GM12878 (cell line): ENCODE data around the gene PHEX. TPM values are rescaled to one million over a fixed set of nuclear protein-coding genes. Genes with fewer than 3 reads are reported as not detected.

ENCODE experiments used
- ATAC-seq: fragments of 200-7000 bp; cut with Tn5 transposase; 3 replicates; pipeline ENCODE4 v1.9.1; 2020; ENCODE audit warnings: mild to moderate bottlenecking, moderate library complexity
- BruUV-seq: library from RNA; stranded (reverse); fragments of 400-500 nt; replicated peaks from 2 replicates; lab custom pipeline; 2021; lab: Mats Ljungman, UMichigan
- CTCF ChIA-PET: fragments of 300-600 bp; sonication (Branson Sonifier 250); formaldehyde crosslinking; extraction: SDS; loops from one replicate; lab custom pipeline; 2021; ENCODE audit warnings: inconsistent platforms; lab: Yijun Ruan, JAX
- POLR2A ChIA-PET: fragments of 350-600 bp; formaldehyde crosslinking; extraction: SDS; loops from one replicate; lab custom pipeline; 2021; ENCODE audit warnings: inconsistent platforms; lab: Charles Lee
- RAD21 ChIA-PET: fragments of 300-600 bp; sonication (Branson Sonifier 250); formaldehyde crosslinking; loops from one replicate; lab custom pipeline; 2023; ENCODE audit warnings: antibody characterized with exemption; ENCODE audit not compliant: unreplicated experiment; lab: Charles Lee
- SMC1A ChIA-PET: fragments of 300-600 bp; sonication (Branson Sonifier 250); formaldehyde crosslinking; loops from one replicate; lab custom pipeline; 2023; ENCODE audit not compliant: unreplicated experiment, uncharacterized antibody; lab: Charles Lee
- DNase-seq: peaks from one replicate; pipeline ENCODE4 v3.0.0-alpha.2; 2011; ENCODE audit warnings: low read depth, low spot score
- FAIRE-seq: peaks from 3 replicates; lab custom pipeline; 2011; peaks lifted over from hg19 to GRCh38; lab: Jason Lieb, UNC
- H2AFZ ChIP-seq: 2 replicates; pipeline ENCODE4 v1.6.0; 2011; ENCODE audit warnings: low read depth, low read length, control low read depth; ENCODE audit not compliant: control insufficient read depth
- H3K27ac ChIP-seq: 2 replicates; pipeline ENCODE4 v1.5.1; 2011; ENCODE audit warnings: control low read depth; ENCODE audit not compliant: control insufficient read depth, insufficient read depth
- H3K27me3 ChIP-seq, 2 experiments: replicated peaks in 1 of 2; 2 replicates each; pipeline versions ENCODE4 v1.6.0 to v1.6.1; 2011; ENCODE audit warnings: low read length in 1 of 2; ENCODE audit not compliant: control insufficient read depth in 2 of 2, insufficient read depth in 2 of 2
- H3K36me3 ChIP-seq, 2 experiments: 2 replicates each; pipeline ENCODE4 v1.5.1; 2011; ENCODE audit warnings: low read length in 1 of 2; ENCODE audit not compliant: control insufficient read depth in 2 of 2, insufficient read depth in 2 of 2
- H3K4me1 ChIP-seq: 2 replicates; pipeline ENCODE4 v1.6.1; 2011; ENCODE audit warnings: mild to moderate bottlenecking, low read length, moderate library complexity, mixed read lengths; ENCODE audit not compliant: control insufficient read depth, insufficient read depth
- H3K4me2 ChIP-seq: 2 replicates; pipeline ENCODE4 v1.6.0; 2011; ENCODE audit warnings: control low read depth; ENCODE audit not compliant: control insufficient read depth, insufficient read depth
- H3K4me3 ChIP-seq: fragments of 200-600 bp; sonication (generic); 2 replicates; pipeline ENCODE4 v1.5.1; 2016
- H3K79me2 ChIP-seq: 2 replicates; pipeline ENCODE4 v1.6.0; 2011; ENCODE audit warnings: low read length; ENCODE audit not compliant: control insufficient read depth, insufficient read depth
- H3K9ac ChIP-seq: 2 replicates; pipeline ENCODE4 v1.8.0; 2011; ENCODE audit warnings: low read length, control low read depth, mixed read lengths; ENCODE audit not compliant: control insufficient read depth, insufficient read depth
- H3K9me3 ChIP-seq: replicated peaks from 3 replicates; pipeline ENCODE4 v1.5.1; 2011; ENCODE audit warnings: mild to moderate bottlenecking, low read length; ENCODE audit not compliant: control insufficient read depth, insufficient read depth
- H4K20me1 ChIP-seq: 2 replicates; pipeline ENCODE4 v1.6.0; 2011; ENCODE audit not compliant: control insufficient read depth, insufficient read depth
- CBFB ChIP-seq: IDR thresholded peaks from 2 replicates; pipeline ENCODE4 v1.6.1; 2016; ENCODE audit warnings: antibody characterized with exemption, low read depth
- CREM ChIP-seq: IDR thresholded peaks from 2 replicates; pipeline ENCODE4 v1.6.1; 2014; ENCODE audit warnings: antibody characterized with exemption, low read depth
- FOXK2 ChIP-seq: fragments of 450-650 bp; IDR thresholded peaks from 2 replicates; pipeline ENCODE4 v1.6.1; 2017; ENCODE audit warnings: mild to moderate bottlenecking, moderate library complexity
- GABPA ChIP-seq: IDR thresholded peaks from 2 replicates; pipeline ENCODE4 v1.6.1; 2014; ENCODE audit warnings: antibody characterized with exemption, low read depth, mild to moderate bottlenecking, inconsistent platforms
- IRF3 ChIP-seq: fragments of 450-650 bp; IDR thresholded peaks from 2 replicates; pipeline ENCODE4 v1.6.1; 2014; ENCODE audit warnings: mild to moderate bottlenecking
- KAT2A ChIP-seq: conservative IDR thresholded peaks from 2 replicates; pipeline ENCODE4 v1.6.1; 2011; ENCODE audit warnings: low read depth, low read length; ENCODE audit not compliant: control insufficient read depth
- NFYA ChIP-seq: IDR thresholded peaks from 2 replicates; pipeline ENCODE4 v1.6.1; 2011; ENCODE audit warnings: low read depth, mild to moderate bottlenecking, low read length, improper control_type of control experiment, borderline replicate concordance
- NFYB ChIP-seq: IDR thresholded peaks from 2 replicates; pipeline ENCODE4 v1.6.1; 2011; ENCODE audit warnings: low read depth, mild to moderate bottlenecking, low read length, improper control_type of control experiment, moderate library complexity; ENCODE audit not compliant: insufficient read depth
- PKNOX1 ChIP-seq: fragments of 450-650 bp; IDR thresholded peaks from 2 replicates; pipeline ENCODE4 v1.6.1; 2016; ENCODE audit warnings: mild to moderate bottlenecking
- RFX5 ChIP-seq: IDR thresholded peaks from 2 replicates; pipeline ENCODE4 v1.6.1; 2011; ENCODE audit warnings: low read depth, low read length, improper control_type of control experiment
- SMC3 ChIP-seq: IDR thresholded peaks from 2 replicates; pipeline ENCODE4 v1.6.1; 2011; ENCODE audit warnings: low read length, improper control_type of control experiment, borderline replicate concordance
- TBL1XR1 ChIP-seq: IDR thresholded peaks from 2 replicates; pipeline ENCODE4 v1.6.1; 2012; ENCODE audit warnings: low read depth, low read length, improper control_type of control experiment
- WGBS: methylation state at CpG from one replicate; pipeline ENCODE4 v1.1.6; 2016; ENCODE audit warnings: low lambda C conversion rate; ENCODE audit not compliant: insufficient replicate concordance, insufficient coverage; ENCODE audit errors: missing lambda C conversion rate; 5-methylcytosine and 5-hydroxymethylcytosine counted together
- in situ Hi-C: fragments of 300-500 bp; cut with MboI; formaldehyde crosslinking; loops from 9 replicates; pipeline ENCODE4 v1.14.3; 2018; ENCODE audit warnings: mixed read lengths
- intact Hi-C: fragments of 100-400 bp; cut with micrococcal nuclease; formaldehyde crosslinking; loops from one replicate; pipeline ENCODE4 v1.14.2; 2022; ENCODE audit not compliant: unreplicated experiment
- polyA plus RNA-seq, 11 experiments: library from polyadenylated mRNA; depleted of rRNA in 4 of 11; unstranded in 6 of 11; stranded (reverse) in 5 of 11; fragments of >200 nt; fragmentation: Nextera tagmentation in 4 of 11; fragmentation: Illumina TruSeq in 1 of 11; extraction: Ambion mirVana in 4 of 11; extraction: Trizol in 1 of 11; gene quantifications; 1 replicate in 1 of 11; 2 replicates in 10 of 11; pipeline versions ENCODE4 v1.2.1 to v1.2.3, GENCODE V29; 2011 to 2016; ENCODE audit warnings: inconsistent platforms in 2 of 11, missing spikeins in 2 of 11, low read depth in 1 of 11
- total RNA-seq, 4 experiments: library from RNA; depleted of rRNA in 3 of 4; stranded (reverse); fragments of >200 nt in 3 of 4; fragmentation: Illumina TruSeq in 1 of 4; extraction: Trizol in 1 of 4; gene quantifications; 2 replicates each; pipeline versions ENCODE4 v1.2.1 to v1.2.3, GENCODE V29; 2013 to 2021
- TF ChIP-seq, protein P1 (sequence below): fragments of 150-350 bp; IDR thresholded peaks from 2 replicates; pipeline ENCODE4 v1.6.1; 2014; ENCODE audit warnings: mild to moderate bottlenecking, low read depth, low read length

The PHEX gene
- total and polyA plus RNA-seq, 10 of the 15 experiments (the other 5 are each of a cell fraction or from before 2014, with no cell fraction given): 0.12 to 97.2 (median 0.55) TPM

DNA sequence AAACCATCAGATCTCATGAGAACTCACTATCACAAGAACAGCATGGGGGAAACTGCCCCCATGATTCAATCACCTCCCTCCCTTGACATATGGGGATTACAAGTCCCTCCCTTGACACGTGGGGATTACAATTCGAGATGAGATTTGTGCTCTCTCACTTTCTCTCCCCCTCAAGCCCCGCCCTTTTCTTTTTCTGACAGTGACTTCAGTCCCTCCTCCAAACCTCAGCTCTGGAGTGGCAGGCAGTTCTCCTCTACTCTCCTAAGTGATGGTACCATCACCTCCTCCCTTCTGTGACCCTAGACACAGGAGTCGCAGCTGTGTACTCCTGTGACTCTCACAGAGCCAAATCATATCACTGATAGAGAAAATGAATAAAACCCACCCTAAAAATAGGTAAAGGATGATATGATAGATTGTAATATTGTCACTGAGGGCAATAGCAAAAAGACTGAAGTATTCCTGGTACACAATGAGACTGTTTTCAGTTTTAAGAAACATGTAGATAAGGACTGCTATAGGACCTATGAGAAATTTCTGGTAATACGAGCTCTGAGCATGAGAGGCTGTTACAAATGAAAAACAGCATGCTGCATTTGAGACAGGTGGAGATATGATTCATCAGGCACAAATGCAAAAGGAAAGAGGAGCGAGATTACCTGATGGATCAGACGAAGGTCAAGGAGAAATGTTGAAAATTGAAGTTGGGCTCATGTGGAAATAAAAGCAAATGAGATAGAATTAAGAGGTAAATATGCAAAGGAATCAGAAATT is 139.3 kb downstream of the PHEX start:
- CTCF ChIA-PET: interaction anchor here (0.6 kb wide), 1 partner anchor 36 kb away, joined by 3 read pairs; no protein-coding TSS in a partner anchor
- no peak overlapping the region for H3K4me2 ChIP-seq

GRCh38 chrX:22173966-22174365 is 141.8 kb downstream of the PHEX start:
- Histone ChIP-seq H3K9ac (no peak overlapping the region), H3K27me3 (no peaks in the 10 kb centered on the region; a peak in 1 of 4 replicates), H3K4me2 (no peak overlapping the region), H3K79me2 (no peaks in the 10 kb centered on the region), H3K9me3 (no peaks in the 10 kb centered on the region), H3K36me3 (no peaks in the 10 kb centered on the region), H4K20me1 (no peaks in the 10 kb centered on the region), H3K4me3 (no peak overlapping the region), H2AFZ (no peak overlapping the region), H3K27ac (no peak overlapping the region), H3K4me1 (no peaks in the 10 kb centered on the region)
- FAIRE-seq (no peak), ATAC-seq (no peak), DNase-seq (no peak)
- CTCF ChIA-PET: no interaction called here
- POLR2A ChIA-PET: no interaction called here
- RAD21 ChIA-PET: no interaction called here
- WGBS: 70% methylated on average over 5 of the region's 5 CpGs
- SMC1A ChIA-PET: no interaction called here
- BruUV-seq: no TSS peak
- in situ Hi-C loops (no loop called here), intact Hi-C loops (no loop called here)
- no peak for TF ChIP-seq NFYA
- no peak for TF ChIP-seq GABPA
- no peak for TF ChIP-seq SMC3
- no peak for TF ChIP-seq IRF3
- TF ChIP-seq, protein P1, sequence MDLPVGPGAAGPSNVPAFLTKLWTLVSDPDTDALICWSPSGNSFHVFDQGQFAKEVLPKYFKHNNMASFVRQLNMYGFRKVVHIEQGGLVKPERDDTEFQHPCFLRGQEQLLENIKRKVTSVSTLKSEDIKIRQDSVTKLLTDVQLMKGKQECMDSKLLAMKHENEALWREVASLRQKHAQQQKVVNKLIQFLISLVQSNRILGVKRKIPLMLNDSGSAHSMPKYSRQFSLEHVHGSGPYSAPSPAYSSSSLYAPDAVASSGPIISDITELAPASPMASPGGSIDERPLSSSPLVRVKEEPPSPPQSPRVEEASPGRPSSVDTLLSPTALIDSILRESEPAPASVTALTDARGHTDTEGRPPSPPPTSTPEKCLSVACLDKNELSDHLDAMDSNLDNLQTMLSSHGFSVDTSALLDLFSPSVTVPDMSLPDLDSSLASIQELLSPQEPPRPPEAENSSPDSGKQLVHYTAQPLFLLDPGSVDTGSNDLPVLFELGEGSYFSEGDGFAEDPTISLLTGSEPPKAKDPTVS: no peak
- no peak for TF ChIP-seq RFX5
- TF ChIP-seq TBL1XR1: no peak
- no peak for TF ChIP-seq NFYB
- no peak for TF ChIP-seq CBFB
- TF ChIP-seq KAT2A: no peak
- TF ChIP-seq CREM: no peak

More for the DNA sequence above, 139.3 kb downstream of the PHEX start:
- Histone ChIP-seq H3K79me2 (no peaks in the 10 kb centered on the region), H4K20me1 (no peaks in the 10 kb centered on the region), H3K4me3 (no peak overlapping the region), H3K27ac (no peak overlapping the region), H3K4me1 (no peaks in the 10 kb centered on the region)
- in situ Hi-C loops: no loop called here
- POLR2A ChIA-PET: no interaction called here
- no peak for DNase-seq
- TF ChIP-seq FOXK2: no peak
- TF ChIP-seq PKNOX1: 0 out of 2 replicates have a peak, but pooled peaks have one; percentile 19
- TF ChIP-seq, all 136 proteins: peak for 1
- SMC1A ChIA-PET: no interaction called here
- H3K36me3 ChIP-seq: no peaks in the 10 kb centered on the region
- FAIRE-seq: no peak
- H3K27me3 ChIP-seq: no peaks in the 10 kb centered on the region; a peak in 2 of 4 replicates
- intact Hi-C loops: no loop called here
- no peak overlapping the region for H3K9ac ChIP-seq
- H2AFZ ChIP-seq: no peak overlapping the region
- BruUV-seq: no TSS peak
- no peaks in the 10 kb centered on the region for H3K9me3 ChIP-seq
- RAD21 ChIA-PET: no interaction called here
- ATAC-seq: peak; percentile 77
- 24% methylated on average over 7 of the region's 7 CpGs for WGBS
